RCC 7860 (cell line): ENCODE results near the gene FN3K.

Experiments
- DNase-seq: peaks from one replicate; pipeline ENCODE4 v3.0.0-alpha.2; 2015; ENCODE audit warnings: low spot score
- FAIRE-seq: peaks from 2 replicates; lab custom pipeline; 2012; peaks lifted over from hg19 to GRCh38; lab: Jason Lieb, UNC

Gene FN3K

DNA sequence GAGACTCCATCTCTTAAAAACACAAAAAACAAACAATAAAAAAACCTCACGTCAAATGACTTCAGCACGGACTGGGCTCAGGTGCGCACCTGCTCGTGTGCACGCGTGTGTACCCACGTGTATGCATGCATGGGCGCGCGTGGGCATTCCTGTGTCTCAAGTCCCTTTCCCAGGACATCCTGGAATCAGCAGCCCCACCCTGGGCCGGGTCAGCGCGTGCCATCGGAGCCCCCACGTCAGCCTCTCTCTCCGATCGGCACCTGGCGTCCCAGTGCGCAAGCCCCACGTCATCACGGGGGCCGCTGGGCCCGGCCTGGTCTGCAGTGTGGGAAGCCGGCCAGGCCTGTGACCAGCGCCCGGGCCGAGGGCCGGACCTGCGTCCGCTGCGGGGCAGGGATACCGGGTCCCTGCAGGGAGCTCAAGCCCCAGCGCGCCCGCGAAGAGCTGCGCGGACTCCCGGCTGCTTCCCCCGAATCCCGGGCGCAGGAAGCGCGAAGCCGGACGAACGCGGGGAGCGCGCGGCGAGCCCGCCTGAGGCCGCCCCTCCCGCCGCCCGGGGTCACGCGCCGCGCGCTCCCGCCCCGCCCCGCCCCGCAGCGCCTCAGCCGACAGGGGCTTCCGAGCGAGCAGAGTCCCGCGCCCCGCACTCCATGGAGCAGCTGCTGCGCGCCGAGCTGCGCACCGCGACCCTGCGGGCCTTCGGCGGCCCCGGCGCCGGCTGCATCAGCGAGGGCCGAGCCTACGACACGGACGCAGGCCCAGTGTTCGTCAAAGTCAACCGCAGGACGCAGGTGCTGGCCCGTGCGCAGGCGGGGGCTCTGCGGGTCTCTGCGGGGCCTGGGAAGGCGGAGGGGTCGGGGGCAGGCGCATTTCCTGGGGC lies at the start of gene FN3K:
TSS of gene FN3K (plus strand) at position 629 of the 880 bp plus-strand sequence. CDS start at position 651, 22 bp downstream.
- FAIRE-seq (no peak), DNase-seq (no peak)

- no peak for DNase-seq
- no peak for FAIRE-seq
These were observed 48.8 kb upstream of the FN3K start for GRCh38 chr17:82686366-82687324.

- DNase-seq (no peak), FAIRE-seq (peak; percentile 72)
These were observed 48.0 kb upstream of the FN3K start for GRCh38 chr17:82687375-82687861.

GRCh38 chr17:82687871-82688270 lies 47.5 kb upstream of the FN3K start:
- DNase-seq: no peak
- FAIRE-seq: peak; percentile 56

- FAIRE-seq (no peak), DNase-seq (no peak)
These were observed 46.3 kb upstream of the FN3K start for GRCh38 chr17:82689077-82689476.

GRCh38 chr17:82690786-82691489 lies 44.5 kb upstream of the FN3K start:
- DNase-seq: no peak
- FAIRE-seq: no peak

- DNase-seq: no peak
- no peak for FAIRE-seq
These were observed 43.7 kb upstream of the FN3K start for GRCh38 chr17:82691714-82692113.

DNA sequence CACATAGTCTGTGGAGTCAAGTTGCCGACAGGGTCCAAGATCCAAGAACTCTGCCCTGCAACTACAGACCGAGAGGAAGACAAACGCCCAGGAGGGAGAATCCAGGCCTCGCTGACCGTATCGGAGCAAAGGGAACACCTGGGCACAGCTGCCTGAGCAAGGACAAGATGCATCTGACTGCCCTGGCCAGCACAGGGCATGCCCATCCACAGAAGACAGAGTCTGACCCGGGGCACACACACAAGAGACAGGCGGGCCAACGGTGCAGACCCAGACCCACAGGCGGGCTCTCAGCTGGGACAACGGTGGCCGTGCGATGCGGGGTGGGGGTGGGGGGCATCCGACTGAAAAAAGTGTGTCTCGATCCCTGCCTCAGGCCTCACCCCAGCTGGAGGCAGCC lies 43.1 kb upstream of the FN3K start:
- DNase-seq: no peak
- FAIRE-seq: no peak

- FAIRE-seq: no peak
- no peak for DNase-seq
These were observed 42.1 kb upstream of the FN3K start for GRCh38 chr17:82693168-82693867.

DNA sequence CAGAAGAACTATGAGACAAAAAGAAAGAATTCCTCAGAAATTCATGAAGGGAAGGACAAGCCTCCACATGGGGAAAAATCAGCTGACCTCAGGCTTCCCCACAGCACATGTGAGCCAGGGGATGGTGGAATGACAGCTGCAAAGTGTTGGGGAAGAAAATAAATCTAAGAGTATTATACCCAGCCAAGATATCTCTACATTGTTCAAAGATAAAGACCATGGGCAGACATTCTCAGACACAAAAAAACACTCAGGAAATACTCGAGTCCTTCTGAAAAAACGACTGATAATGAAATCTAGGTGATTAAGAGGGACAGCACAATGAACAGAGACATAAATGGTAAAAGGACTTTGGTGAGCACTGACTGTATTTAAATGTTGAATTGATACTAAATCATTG lies 40.8 kb upstream of the FN3K start:
- DNase-seq: no peak
- FAIRE-seq: no peak

GRCh38 chr17:82696259-82696658 lies 39.2 kb upstream of the FN3K start:
- FAIRE-seq: no peak

GRCh38 chr17:82696916-82697807 lies 38.3 kb upstream of the FN3K start:
- no peak for FAIRE-seq
- no peak for DNase-seq

More at GRCh38 chr17:82696259-82696658, 39.2 kb upstream of the FN3K start:
- DNase-seq: no peak

DNA sequence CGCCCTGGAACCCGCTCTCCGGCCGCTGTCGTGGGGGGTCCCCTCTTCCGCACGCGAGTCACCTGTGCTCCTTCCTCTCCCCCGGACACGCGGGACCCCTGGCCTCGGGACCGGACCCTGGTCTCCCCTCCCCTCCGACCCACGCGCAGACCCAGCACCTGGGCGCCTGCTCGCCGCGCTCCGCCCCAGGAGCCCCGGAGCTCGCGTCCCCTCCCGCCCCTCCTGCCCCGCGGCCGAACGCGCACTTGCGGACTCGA lies 37.7 kb upstream of the FN3K start:
- no peak for FAIRE-seq
- DNase-seq: no peak

- FAIRE-seq (no peak), DNase-seq (peak; percentile 94)
These were observed 37.1 kb upstream of the FN3K start, which contains the start of gene RAB40B for GRCh38 chr17:82698065-82698973. Gene RAB40B (minus strand): TSS chr17:82698698. CDS start chr17:82698596, 102 bp downstream.

DNA sequence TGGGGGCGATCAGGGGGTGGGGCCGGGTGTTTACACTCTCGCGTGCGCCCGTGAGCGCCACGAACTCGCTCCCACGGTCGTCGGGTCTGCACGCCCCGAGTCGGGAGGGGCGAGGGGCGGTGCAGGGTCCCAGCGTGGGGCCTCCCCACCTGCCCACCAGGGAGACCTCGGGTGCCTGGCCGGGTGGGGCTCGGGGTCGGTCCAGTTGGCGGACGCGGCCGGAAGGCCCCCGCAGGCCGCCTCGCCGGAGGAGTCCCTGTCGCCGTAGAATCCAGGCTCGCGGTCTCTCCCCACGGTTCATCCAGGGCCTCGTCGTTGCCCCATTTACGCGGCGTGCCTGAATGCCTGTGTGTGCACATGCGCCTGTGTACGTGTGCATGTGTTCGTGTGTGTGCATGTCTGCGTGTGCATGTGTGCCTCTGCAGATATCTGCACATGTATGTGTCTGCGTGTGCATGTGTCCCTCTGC lies 36.4 kb upstream of the FN3K start:
- FAIRE-seq (no peak), DNase-seq (no peak)

DNA sequence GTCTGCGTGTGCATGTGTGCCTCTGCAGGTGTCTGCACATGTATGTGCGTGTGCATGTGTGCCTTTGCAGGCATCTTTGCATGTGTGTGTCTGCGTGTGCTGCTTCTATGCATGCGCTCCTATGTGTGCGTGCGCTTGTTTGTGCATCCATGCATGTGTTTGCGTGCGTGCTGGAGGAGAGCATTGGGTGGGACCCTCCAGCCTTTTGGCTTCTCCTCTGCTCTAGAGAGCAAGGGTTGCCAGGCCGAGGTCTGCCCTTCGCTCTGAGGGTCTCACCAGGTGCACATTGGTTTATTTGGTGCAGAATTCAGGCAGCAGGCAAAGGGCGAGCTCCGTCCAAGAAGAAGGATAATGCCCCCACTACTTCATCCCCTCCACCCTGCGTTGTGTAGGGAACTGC lies 35.9 kb upstream of the FN3K start:
- no peak for FAIRE-seq
- DNase-seq: no peak

GRCh38 chr17:82702231-82702927 lies 33.0 kb upstream of the FN3K start:
- DNase-seq (no peak), FAIRE-seq (no peak)
